Measurements from ENCODE around the gene RYR3.
A peak's percentile ranks its signal among the peaks of the same experiment; 100 is the strongest.
"Not testable (repeated sequence)": the region's sequence is repeated elsewhere in the genome, so short reads cannot be mapped to it uniquely, and the experiment has no call there.

The RYR3 gene

DNA sequence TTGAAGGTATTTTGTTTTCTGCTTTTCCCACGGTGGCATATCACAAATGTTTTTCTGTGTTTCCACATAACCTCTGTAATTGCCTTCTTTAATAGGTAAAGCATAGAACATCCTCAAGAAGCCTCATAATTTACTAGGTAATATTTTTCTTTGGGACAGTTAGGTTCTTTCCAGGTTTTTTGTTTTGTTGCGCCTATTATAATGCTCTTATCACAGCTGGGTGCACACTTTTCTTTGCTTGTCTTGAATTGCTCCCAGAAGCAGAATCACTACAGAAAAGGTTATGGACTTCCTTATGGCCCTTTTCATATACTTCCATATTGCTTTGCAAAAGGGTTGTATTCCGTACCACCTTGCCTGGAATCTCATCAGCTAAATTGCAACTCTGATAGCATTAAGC, 213.5 kb downstream of the RYR3 start:
- DNase-seq: no peak

DNA sequence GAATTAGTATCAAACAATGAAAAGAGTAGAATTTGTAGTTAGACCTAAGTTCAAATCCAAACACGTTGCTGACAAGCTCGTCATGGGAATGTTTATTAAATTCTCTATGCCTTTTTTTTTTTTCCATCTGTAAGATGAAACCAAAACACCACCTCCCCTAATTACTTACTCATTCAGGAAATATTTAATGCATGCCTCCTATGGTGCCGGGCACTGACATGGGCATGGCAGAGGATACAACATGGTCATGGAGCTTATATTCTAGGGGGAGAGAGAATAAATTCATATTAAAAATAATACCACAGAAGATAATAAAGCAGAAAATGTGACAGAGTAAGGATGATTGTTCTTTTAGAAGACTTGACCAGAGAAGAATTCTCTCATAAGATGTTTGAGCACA, 215.8 kb downstream of the RYR3 start:
- no peak for DNase-seq

DNA sequence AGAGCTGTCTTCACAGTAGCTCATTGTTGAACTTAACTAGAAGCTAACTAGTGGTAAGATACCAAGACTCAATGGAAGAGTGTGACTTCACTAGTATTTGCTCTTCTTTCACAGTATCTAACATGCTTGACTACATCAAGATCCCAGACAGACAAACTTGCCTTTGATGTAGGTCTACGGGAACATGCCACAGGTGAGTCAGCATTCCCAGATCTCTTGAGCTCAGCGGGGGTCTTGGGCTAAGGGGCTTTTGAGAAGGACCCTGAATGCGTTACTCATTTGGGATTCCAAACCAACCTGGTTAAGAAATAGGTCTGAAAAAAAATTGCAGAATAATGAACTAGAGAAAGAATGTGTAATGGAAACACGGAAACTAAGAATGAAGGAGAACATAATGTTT, 222.4 kb downstream of the RYR3 start:
- DNase-seq: no peak

DNA sequence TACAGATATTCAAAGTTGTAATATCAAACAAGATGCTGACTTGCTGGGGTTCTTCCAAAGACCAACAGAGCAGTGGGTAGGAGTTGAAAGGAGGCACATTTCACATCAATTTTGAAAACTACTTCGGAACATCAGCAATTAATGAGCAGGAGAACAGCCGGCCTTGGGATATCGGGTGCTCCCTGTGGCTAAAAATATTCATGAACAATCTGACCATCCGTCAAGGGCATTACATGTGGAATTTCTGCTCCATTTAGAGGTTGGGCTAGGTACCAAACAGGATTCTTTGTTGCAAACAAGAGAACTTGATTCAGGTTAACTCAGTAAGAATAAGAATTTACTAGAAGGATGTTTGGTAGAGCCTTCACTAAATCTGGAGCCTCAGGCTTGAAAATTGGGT, 223.9 kb downstream of the RYR3 start:
- no peak for DNase-seq

DNA sequence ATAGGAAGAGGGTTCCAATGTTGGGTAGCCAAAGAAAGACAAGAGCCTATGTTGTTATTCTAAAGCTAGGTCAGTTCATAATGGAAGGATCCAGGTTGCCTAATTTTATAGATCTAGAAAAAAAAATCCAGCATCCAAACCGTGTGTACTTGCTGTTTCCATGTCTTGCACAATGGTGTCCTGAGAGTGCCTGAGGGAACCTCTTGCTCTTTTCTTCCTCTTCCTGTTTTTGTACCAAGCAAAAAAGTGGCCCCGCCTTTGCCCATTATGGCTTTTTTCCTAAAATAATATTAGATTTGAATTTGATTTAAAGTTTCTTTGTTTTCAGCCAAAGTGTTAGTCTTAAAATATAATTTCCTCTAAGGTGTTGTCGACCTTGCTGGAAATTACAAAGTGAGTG, 224.4 kb downstream of the RYR3 start:
- no peak for DNase-seq

DNA sequence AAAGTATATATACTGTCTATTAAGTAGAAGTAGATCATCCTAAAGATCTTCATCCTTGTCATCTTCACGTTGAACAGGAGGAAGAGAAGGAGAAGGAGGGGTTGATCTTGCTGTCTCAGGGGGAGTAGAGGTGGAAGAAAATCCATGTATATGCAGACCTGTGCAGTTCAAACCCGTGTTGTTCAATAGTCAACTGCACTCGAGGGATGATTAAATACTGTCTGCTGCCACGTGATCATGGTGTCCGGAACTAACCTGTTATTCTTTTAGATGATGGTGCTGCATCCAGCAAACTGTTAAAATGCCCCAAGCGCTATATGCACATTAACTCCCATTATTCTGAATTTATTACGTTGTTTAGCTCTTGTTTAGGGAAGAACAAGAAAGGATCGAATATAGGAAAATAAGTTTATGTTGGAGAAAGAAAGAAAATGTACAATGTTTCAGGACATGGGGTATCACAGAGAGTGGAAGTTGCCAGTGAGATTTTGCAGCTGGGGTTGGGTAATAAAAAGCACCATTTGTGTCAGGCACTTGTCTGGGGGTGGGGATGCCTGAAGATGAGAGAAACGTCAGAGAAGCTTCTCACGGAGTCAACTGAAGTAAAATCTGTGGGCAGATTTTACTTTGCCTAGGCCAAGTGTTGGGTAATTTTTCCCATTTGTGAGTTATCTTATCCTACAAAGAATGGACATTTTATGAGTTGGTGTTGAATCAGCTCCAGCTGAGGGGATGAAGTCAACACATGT, 229.2 kb downstream of the RYR3 start:
- DNase-seq: no peak

DNA sequence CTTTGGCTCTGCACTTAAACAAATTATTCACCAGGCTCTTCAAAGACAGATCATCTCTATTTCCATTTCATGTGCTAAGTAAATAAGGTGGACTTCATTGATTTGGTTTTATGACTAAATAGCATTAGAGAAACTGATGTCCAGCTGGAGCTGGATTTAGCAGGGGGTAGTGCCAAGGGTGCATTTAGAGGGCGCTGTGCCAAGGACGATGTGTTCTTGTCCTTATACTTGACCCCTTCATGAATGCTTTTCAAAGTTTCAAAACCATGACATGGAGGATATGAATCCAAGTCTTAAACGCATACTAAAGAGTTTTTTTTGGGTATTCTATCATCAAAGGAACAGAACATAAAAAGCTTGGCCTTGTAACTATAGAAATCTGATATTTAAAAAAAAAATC, 233.2 kb downstream of the RYR3 start:
- DNase-seq: no peak

DNA sequence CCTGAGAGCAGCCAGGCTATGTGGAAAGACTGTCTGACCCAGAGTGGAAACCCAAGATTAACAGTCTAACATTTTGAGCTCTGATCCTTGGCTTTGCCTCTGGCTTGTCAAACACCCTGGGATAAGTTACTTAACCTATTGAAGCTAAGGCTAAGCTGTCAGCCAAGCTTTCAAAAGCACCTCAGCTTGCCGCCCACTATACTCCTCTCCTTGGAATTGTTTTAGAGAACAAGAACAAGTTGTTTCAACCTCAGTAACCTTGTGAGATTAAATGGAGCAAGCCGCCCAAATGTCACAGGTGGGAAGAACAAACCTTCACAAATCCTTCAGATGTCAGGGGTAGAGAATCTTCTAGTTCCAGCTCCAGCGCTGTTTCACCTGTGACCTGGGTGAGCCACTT, 235.1 kb downstream of the RYR3 start:
- DNase-seq: no peak

DNA sequence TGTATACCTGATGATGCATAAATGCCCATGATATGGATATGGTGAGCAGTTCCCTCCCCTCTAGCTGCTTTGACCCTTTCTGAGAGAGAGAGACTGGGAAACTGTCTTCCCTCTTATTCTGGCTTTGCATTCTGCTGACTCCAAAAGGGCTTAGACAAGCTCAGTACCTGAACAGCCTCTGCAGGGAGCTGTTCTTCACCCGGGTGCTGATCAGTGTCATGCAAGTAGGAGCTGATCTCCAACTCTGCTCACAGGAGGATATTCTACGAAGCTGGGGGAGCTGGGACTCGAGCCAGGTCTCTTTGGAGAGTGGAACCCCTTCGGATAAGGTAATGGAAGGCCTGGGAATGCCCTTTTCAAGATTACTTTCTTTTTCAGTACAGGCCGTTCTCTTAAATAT, 237.1 kb downstream of the RYR3 start:
- DNase-seq: no peak

DNA sequence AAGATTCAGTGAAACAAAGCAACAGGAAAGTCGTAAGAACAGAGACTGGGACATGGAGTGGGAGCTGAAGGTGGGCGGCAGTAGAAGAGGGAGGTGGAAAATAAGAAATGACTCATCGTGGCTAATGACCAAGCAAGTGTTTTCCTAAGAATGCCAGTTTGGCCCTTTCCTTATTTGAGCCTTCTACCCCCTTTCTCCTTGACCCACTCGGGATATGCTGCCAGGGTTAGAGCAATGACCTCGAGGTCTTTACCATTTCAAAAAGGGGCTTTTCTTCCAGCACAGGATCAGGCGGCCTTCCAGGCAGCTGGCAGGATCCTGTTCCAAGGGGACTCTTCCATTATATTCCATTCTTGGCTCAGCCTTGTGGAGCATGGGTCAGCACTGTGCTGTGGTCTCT, 241.1 kb downstream of the RYR3 start:
- DNase-seq: no peak

DNA sequence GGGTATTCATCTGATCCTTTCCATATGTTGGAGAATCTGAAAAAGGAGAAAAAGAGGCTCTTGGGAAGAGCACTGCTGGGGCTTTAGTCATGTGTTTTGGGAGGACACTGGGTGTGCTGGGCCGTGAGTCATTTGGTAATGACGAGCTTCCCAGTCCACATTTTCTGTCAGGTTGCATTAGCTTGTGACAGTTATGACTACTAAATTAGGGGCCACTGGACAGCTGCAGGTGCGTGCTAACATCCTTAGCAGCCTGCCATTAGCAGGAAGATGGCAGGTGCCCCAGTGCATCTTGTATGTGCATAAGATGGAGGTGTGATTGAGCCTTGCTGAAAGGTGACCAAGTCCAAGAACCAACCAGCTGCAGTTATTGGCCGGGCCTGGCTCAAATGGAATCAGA, 242.4 kb downstream of the RYR3 start:
- no peak for DNase-seq

DNA sequence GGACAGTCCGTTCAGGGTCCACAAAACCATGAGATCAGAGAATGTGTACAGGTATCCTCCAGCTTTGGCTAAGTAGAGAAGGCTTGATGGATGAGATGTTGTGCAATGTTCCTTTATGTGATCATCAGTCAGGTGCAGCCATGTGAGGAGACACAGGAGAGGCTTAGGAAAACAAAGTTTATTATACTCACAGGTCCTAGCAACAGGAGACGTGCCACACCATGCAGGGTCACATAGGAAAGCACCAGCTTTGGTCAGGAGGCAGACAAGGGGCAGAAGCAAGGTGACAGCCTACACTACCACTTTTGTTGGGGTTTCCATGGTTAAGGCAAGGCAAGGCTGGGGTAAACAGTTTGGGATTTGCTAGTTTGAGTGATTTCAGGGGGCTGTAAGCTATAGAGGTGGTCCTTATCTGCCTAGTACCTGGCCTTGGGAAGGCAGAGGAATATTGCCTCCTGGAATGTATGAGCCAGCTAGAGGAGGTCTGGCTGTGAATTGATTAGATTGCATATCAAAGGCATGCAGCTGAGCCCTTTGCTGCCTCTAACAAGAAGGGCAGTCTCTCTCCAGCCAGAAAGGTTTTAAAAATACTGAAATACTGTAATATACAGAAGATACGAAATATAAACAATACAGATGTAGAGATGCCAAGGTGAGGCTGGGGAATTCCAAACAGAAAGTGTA, 248.6 kb downstream of the RYR3 start:
- DNase-seq: no peak

DNA sequence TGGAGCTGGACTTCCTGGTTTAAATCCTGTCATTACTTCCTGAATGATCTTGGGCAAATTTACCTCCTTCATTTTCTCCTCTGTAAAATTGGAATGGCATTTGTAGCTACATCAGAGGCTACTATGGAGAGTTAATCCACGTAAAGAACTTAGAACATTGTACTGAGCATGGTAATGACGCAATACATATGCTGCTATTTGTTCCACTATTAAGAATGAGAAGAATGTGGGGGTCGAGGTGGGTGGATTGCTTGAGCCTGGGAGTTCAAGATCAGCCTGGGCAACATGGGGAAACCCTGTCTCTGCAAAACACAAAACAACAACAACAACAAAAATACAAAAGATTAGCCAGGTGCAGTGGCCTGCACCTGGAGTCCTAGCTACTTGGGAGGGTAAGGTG, 250.6 kb downstream of the RYR3 start:
- no peak for DNase-seq

DNA sequence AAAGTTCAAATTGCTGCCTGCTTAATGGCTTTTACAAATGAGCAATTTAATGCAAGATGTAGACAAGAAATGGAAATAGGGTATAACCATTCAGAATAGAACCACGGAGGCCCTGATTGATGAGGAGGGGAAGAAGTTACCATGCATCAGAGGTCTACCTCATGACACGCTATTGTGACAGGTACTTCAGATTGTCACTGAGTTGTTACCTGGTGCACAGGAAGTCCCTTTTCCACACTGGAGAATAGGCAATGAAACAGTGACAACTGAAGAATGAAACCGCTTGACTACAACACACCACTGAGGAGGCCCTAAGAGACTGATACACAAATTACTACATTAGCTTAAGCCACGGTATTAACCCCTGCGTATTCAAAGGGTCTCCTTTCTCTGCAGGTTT, 251.2 kb downstream of the RYR3 start:
- no peak for DNase-seq

DNA sequence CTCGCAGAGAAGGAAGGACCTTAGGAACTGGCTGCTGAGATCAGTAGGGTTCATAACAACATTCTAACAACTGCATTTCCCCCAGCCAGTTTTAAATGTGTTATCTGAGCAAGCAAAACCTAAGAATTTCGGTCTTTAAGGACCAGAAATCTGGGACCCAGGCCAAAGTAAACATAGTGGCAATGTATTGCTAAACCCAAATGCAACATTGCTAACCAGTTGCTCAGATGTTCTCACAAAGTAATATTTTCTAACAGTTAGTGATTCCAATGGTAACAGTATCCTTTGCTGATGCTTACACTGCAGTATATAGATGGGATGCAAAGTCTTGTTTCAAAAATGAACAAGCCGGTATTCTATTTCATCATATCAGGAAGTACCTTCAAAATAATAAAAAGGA, 254.3 kb downstream of the RYR3 start:
- no peak for DNase-seq

DNA sequence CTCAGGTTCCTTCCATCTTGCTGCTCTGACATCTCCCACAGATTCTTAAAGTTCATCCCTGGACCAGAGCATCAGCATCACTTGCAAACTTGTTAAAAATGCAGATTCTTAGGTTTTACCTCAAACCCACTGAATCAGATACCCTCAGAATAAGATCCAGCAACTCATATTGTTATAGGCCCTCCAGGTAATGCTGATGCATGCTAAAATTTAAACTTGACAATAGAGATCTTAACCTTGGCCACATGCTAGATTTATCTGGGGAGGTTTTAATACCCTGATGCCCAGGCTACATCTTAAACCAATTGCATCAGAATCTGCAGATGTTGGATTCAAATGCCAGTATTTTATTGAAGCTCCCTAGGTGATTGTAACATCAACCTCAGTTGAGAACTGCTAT, 256.9 kb downstream of the RYR3 start:
- DNase-seq: no peak

DNA sequence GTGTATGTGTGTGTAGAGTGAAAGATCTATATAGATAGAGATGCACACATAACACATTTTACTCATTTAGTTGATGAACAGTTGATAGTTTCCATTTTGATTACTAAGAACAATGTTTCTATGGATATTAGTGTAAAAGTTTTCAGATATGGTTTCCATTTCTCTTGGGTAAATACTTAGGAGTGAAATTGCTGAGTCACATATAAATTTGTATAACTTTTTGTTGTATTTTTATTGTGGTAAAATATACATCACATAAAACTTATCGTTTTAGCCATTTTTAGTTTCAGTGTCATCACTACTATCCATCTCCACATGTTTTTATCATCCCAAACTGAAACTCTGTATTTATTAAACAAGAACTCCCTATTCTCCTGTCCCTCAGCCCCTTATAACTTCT, 258.3 kb downstream of the RYR3 start:
- no peak for DNase-seq

DNA sequence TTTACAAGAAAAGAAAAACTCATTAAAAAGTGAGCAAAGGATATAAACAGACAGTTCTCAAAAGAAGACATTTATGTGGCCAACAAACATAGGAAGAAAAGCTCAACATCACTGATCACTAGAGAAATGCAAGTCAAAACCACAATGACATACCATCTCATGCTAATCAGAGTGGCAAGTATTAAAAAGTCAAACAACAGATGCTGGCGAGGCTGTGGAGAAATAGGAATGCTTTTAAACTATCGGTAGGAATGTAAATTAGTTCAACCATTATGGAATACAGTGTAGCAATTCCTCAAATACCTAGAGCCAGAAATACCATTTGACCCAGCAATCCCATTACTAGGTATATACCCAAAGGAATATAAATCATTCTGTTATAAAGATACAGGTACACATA, 267.1 kb downstream of the RYR3 start:
- not testable (repeated sequence) for DNase-seq

DNA sequence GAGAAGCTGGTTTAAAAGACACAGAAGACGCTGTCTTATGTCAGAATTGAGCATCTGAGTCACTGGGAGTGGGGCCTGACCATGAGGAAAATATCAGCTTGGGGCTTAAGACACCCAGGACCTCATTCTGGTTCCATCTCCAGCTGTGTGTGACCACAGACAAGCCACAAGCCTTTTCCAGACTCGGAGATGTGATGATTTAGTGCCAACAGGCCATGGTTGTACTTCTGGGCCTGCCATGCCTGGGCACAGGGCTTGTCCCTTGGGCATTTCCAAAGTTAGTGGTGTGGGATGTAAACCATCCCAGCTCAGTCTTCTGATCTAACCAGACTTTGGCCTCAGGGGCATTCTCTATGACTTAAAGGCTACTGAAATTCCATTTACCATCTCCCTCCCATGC, 269.8 kb downstream of the RYR3 start:
- no peak for DNase-seq

DNA sequence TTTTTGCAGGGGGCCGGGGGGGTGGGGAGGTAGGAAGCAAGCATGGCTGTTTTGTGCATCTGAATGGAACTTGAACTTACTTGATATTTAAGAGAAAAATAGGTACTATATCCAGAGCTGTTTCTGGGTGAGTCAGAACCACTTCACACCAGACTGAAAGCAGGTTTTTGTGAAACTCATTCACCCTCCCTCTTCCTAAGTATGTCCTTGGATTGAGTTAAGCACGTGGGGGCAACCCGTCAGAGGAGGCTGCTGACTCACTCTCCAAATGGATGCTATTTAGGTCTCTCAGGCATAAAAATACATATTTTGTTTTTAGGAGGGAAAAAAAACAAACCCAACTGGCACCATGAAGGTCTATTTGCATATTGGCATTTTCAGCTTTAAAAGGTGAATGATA, 270.3 kb downstream of the RYR3 start:
- DNase-seq: peak; percentile 2

DNA sequence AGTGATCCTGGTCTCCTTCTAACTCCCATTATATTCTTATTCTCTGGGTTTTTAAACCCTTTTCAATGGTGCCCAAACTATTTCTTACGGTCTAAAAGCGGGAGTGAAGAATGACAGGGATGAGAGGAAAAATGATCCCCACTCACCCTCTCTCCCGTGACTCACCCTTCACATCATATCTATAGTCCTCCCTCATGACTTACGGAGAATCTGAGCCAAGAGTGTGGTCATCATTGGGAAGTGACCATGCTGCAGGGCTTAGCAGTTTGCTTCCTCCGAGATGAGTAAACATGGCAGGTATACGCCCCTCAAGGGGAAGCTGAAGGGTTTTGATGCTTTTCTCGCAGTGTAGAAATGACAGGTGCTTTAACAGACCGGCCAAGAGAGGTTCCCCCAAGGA, 274.0 kb downstream of the RYR3 start:
- peak; percentile 49 for DNase-seq

DNA sequence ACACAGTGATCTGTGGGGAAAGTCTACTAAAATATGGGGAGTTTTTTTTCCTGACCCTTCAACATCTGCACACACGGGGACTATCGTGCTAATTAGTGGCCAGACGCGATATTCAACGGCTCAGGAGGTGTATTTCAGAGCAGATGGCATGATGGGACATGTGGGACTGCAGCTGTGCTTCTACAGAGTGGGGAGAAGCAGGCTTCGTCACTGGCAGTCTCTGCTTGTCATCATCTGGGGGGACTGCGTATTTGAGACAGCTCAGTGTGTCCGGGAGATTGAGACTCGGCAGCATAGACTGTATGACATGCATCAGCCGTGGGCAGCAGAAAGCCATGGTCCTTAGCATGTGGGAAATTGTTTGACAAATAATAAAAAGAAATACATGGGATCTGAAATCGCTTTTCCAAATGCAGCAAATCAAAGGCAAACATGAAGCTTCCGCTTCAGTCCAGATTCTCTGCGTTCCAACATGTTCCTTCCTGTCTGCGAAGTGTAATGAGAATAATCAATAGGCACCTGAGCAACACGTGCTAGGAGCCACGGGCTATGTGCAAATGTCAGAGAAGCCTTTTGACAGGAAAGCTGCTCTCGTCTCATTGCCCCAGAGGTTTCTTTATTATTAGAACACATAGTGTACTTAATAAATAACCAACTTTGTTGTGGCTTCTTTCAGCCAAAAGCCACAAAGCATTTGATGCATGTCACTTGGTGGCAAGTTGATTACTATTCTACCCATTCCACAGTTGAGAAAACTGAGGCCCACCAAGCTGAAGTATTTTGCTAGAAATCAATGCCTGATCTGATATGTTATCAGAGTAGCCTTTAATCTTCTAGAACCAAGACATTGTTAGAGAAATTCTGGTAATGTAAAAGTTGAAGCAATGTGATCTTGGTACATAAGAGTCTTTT, 276.3 kb downstream of the RYR3 start:
- no peak for DNase-seq

DNA sequence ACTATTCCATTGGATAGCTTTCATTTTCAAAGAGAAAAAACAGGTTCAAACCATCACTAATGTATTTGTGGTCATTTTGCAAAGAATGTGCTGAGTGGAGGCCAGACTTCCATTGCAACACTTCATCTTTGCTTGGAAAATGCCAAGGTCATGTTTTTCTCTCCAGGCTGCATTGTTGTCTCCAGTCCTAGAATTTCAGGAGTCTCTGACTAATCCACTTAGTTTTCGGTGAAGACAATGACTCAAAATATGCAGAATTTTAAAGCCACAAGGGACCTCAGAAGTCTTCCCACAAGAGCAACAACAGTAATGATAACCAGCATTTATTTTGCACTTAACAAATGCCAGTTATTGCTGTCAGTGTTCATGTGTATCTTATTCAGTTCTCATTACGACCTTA, 277.0 kb downstream of the RYR3 start:
- DNase-seq: no peak

DNA sequence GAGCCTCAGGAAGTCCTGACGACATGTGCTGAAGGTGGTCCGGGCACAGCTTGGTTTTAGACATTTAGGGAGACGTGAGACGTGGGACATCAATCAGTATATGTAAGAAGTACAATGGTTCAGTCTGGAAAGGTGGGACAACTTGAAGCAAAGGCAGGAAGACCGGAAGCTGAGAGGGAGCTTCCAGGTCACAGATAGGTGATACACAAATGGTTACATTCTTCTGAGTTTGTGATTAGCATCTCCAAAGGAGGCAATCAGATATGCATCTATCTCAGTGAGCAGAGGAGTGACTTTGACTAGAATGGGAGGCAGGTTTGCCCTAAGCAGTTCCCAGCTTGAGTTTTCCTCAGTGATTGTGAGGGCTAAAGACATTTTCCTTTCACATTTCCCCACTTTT, 282.1 kb downstream of the RYR3 start:
- no peak for DNase-seq

Measured in NCI-H226 (cell line).